ENCODE data around the gene DNAJC10.
A peak's percentile ranks its signal among the peaks of the same experiment; 100 is the strongest.
"Not testable (repeated sequence)": the region's sequence is repeated elsewhere in the genome, so short reads cannot be mapped to it uniquely, and the experiment has no call there.

The DNAJC10 gene

DNA sequence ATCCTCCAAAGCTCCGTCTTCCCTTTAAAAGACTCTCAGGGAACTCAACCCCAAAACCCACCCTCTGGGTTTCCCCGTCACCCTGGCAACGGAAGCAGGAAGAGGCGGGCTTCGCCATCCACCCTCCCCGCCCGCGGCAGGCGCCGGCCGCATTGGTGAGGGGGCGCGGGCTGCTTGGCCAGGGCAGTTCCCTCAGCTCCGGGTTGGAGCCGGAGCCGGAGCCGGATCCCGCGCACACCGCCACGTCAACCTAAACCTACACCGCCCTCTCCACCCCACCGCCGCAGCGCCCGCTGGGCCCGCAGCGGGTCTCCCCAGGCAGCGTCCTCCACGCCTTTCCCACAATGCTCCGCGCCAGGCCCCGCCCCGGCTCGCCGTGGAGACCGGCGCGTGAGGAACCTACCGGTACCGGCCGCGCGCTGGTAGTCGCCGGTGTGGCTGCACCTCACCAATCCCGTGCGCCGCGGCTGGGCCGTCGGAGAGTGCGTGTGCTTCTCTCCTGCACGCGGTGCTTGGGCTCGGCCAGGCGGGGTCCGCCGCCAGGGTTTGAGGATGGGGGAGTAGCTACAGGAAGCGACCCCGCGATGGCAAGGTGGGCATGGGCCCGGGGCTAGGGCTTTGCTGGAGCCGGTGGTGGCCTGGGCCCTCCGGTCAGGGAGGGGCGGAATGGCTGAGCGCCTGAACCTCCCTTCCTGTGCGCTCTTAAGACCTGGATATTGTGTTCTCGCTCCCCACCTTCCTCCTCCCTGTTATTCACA is at the start of gene DNAJC10:
TSS of gene DNAJC10 (plus strand) at position 366 of the 758 bp plus-strand sequence. CDS start 1,830 bp downstream, outside the sequence.
- DNase-seq (ENCODE audit: low spot score), result peak; percentile 94

GRCh38 chr2:182666674-182667314 is 49.3 kb upstream of the DNAJC10 start:
- DNase-seq (ENCODE audit: low spot score), result peak; percentile 13

DNA sequence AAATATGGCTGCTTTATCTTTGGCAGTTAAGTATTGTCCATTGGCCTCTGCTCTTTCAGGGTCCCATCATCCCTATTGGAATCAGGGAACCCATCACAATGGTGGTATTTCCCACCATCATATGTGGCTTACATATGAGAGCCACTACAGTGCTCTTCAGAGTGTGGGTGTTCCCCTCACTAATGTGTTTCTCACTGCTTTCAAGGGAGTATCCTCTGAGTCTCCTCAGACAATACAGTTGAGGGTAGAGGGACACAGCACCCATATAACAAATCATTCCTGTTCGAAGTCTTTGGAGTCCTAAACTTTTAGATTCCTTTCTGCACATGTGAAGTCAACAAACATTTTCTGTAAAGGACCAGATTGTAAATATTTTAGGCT is 48.8 kb upstream of the DNAJC10 start:
- DNase-seq (ENCODE audit: low spot score), result no peak

DNA sequence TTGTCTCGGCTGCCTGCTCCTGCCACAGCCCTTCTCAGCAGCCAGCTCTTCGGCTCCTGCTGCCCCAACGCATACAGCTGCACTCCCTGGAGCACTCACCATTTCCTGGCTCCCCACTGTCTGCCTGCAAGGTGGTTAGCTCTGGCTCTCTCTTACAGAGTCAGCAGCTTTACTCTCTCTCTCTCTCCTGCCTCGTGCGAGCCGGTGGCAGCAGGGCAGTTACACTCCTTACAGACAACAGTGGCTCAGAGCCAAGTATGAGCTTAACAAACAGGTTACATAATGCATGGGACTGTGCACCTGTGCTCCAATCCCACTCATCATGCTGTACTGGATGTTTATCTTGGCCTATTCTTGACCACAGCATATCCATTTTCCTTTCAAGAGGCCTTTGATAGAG is 47.4 kb upstream of the DNAJC10 start:
- DNase-seq (ENCODE audit: low spot score), result no peak

DNA sequence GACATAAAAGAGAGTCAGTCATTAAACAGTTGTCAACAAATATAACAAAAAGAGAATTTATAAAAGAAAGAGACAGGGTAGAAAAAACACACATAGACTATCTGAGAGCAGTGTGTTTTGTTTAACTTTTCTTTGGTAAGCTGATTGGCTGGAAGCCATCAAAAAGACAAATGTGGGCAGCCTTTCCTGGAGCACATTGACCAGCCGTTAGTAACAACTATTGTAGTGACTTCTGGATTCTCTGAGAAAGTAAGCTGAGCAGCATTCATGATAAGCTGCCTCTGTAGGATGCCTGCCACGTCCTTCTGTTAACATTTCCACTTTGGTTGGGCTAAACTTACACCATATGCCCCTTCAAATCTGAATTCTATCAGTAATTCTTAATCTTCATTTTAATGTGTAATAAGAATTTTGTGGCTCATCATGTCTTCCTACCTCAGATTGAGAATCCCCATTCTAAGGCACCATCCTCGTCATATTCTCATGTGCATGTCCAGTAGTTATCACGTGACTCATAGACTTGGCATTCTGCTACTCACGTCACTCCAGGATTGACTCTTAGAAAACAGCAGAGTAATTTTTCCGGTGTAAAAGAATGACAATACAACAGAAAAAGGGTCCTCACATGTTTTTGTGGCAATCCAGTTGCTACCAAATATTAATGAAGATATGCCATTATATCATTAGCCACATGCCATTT is 43.4 kb upstream of the DNAJC10 start:
- peak; percentile 9 for DNase-seq (ENCODE audit: low spot score)

GRCh38 chr2:182680837-182681236 is 35.2 kb upstream of the DNAJC10 start:
- DNase-seq (ENCODE audit: low spot score), result no peak

- DNase-seq (ENCODE audit: low spot score), result no peak
These were observed 33.8 kb upstream of the DNAJC10 start for GRCh38 chr2:182682210-182682609.

DNA sequence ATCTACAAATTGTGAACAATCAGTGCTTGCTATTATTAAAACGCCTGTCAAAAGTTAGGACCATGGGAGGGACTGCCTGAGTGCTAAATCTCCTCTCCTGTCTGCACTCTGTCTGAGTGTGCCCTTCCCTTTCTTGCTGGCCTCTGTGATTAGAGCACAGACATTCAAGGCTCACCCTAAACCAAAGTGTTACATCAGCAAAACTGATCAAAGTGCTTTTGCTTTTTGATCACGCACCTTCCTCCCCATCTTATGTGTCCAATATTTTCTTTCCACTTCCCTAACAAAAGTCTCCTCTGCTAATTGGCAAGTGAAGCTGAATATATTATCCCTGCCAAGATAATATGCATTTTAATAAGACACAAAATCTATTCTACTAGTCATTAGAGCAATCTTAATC is 30.5 kb upstream of the DNAJC10 start:
- DNase-seq (ENCODE audit: low spot score), result no peak

- not testable (repeated sequence) for DNase-seq (ENCODE audit: low spot score)
These were observed 29.3 kb upstream of the DNAJC10 start for GRCh38 chr2:182686763-182687162.

GRCh38 chr2:182694189-182694588 is 21.9 kb upstream of the DNAJC10 start:
- DNase-seq (ENCODE audit: low spot score), result no peak

GRCh38 chr2:182695776-182696175 is 20.3 kb upstream of the DNAJC10 start:
- DNase-seq (ENCODE audit: low spot score), result no peak

DNA sequence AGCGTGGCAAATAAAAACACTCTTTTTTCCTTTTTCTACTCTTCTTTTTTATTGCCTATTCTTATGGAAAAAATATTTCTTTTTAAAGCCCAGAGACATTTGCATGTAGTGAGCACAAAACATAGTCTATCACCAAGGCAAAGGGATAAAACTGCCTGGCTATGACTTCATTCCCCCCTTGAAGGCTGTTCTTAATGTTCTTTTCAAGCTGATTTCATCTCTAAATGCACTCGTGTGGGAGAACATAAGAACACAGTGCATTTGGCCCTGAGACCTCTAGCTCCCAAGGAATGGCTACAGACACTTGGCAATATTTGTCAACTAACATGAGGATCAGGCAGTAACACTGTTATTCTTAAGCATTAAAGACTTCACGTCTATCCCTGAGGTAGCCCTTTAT is 17.4 kb upstream of the DNAJC10 start:
- no peak for DNase-seq (ENCODE audit: low spot score)

- DNase-seq (ENCODE audit: low spot score), result no peak
These were observed 10.3 kb upstream of the DNAJC10 start for GRCh38 chr2:182705761-182706160.

DNA sequence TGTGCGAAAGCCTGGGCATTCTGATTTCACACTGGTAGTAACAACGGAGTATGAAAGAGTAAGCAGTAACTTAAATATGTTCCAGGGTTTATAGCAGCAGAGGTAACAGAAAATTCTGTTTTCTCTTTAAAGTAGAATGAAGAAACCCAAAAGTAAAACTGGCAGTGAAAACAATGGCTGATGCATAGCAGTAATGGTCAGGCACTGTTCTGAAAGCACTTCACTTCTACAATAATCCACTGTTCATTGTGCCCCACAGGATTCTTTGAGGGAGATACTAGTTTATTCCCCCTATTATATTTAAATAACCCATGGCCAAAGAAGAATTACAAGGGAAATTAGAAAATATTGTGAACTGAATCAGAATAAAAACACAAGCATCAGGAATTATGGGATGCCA is 9.3 kb upstream of the DNAJC10 start:
- DNase-seq (ENCODE audit: low spot score), result no peak

DNA sequence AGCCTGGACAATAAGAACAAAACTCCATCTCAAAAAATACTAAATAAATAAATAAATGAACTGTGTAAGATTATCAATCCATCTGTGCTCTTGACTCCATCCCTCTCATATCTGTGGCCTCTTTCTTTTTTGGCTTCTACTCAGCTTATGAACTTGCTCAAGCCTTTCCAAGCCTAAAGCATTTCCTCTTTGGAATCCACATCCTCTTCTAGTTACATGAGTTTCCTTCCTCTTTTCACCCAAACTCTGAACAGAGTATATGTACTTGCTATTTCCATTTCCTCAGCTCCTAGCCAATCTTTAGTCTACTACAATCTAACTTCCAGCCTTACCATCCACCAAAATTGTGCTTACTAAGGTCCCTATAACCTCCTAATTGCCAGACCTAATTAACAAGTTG is 2.5 kb upstream of the DNAJC10 start:
- no peak for DNase-seq (ENCODE audit: low spot score)

DNA sequence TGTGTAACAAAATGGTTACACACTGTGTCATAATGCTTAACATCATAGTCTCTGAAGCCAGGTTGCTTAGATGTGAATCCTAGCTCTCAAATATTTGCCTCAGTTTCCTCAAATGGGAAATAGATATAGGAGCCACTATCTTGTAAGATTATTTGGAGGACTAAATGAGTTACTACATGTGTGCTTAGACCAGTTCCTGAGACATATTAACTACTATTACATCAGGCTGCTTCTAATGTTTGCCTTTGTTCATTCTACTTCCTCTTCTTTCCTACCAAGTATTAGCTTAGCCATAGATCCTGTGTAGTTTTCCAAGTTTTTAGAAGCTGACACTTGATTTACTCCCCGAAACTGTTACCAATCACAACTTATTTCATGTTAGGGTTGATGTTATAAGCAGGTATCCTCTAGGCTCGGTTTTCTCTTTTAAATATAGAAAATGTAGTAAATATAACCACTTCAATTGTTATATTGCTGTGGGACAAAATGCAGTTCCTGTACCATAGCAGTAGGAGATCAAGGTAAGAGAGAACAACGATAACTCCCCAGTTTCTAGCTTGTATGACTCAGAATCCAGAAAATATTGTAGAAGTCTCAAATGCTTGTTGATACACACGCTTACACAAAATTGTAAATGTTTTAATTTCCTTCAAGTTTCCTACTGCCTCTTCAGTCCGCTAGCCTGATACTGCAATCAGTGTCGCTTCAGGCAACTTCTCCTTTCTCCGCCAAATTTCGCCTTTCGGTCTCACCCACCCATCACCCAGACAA is 751 bp upstream of the DNAJC10 start:
- DNase-seq (ENCODE audit: low spot score), result no peak

- no peak for DNase-seq (ENCODE audit: low spot score)
These were observed 558 bp downstream of the DNAJC10 start for GRCh38 chr2:182716650-182716979.

- no peak for DNase-seq (ENCODE audit: low spot score)
These were observed 1.4 kb downstream of the DNAJC10 start for GRCh38 chr2:182717416-182717815.

GRCh38 chr2:182717816-182718215 is 1.8 kb downstream of the DNAJC10 start:
- no peak for DNase-seq (ENCODE audit: low spot score)

GRCh38 chr2:182718459-182718858 is 2.4 kb downstream of the DNAJC10 start:
- no peak for DNase-seq (ENCODE audit: low spot score)

DNA sequence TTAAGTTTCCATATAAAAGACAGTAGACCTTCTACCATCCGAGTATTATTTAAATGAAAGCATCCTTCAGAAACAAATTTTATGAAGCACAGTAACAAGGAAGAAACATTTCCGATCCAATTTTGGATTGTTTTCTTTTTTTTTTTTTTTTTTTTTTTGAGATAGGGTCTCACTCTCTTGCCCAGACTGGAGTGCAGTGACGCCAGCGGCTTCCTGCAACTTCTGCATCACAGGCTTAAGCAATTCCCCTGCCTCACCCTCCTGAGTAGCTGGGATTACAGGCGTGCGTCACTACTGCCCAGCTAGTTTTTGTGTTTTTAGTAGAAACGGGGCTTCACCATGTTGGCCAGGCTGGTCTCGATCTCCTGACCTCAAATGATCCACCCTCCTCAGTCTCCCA is 3.1 kb downstream of the DNAJC10 start:
- not testable (repeated sequence) for DNase-seq (ENCODE audit: low spot score)

GRCh38 chr2:182724656-182725055 is 8.6 kb downstream of the DNAJC10 start:
- no peak for DNase-seq (ENCODE audit: low spot score)

DNA sequence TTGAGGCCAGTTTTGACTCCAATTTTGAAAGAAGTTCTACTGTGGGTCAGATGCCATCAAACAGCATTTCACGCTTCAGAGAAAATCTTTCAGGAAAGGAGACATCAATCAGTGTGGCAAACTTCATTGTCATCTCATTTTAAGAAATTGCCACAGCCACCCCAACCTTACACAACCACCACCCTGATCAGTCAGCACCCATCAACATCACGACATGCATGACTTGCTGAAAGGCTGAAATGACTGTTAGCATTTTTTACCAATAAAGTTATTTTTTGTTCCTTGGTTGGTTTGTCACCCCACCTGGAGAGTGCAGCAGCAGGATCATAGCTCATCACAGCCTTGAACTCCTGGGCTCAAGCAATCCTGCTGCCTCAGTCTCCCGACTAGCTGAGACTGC is 10.4 kb downstream of the DNAJC10 start:
- no peak for DNase-seq (ENCODE audit: low spot score)

Data from AG08396 (cell line).